HL-60 (cell line): ENCODE results near the gene TOGARAM1.

ENCODE experiments used
- GABPA ChIP-seq: IDR thresholded peaks from 2 replicates; pipeline ENCODE4 v1.6.1; 2012; ENCODE audit warnings: low read depth
- TF ChIP-seq, protein P1 (sequence below): IDR thresholded peaks from 2 replicates; pipeline ENCODE4 v1.6.1; 2012; ENCODE audit warnings: low read depth; ENCODE audit not compliant: insufficient replicate concordance
- TF ChIP-seq, protein P2 (sequence below): IDR thresholded peaks from one replicate; pipeline ENCODE4 v1.5.1; 2011; ENCODE audit warnings: low read length, control low read depth, inconsistent platforms; ENCODE audit not compliant: insufficient read depth

DNA sequence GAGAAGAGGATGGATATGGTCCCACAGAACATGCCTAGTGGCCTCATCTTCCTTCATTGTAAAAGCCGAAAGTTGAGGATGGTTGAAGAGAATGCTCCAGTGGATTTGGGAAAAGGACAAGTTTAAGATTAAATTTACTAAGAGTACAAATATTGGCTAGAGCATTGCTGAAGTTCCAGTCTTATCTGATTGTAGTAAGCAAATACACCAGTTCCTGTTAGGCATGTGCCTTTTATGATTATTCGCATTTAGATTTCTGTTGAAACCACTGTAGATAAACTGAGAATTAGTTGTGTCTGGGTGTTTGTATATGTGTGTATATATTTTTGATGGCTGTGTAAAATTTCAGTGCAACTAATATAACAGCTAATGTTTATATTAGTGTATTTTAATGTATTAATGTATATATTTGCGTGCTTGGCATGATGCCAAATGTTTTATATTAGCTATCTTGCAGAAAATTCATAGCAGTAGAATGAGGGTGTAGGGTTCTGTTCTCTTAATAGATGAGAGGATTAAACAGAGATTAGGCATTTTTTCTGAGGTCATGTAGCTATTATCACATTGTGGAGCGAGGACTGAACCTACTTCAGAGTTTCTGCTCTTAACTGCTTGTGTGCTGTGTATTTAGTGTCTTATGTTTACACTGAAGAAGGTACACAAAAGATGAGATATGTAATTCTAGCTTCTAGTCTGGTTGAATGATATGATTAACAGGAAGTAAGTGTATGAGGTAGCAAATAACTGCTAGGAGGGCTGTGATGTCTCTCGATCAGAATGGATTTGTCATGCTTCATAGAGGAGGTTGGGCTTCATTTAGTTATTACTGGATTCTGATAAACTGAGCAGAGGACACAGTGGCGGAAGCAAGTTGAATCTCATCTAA is 151.1 kb downstream of the TOGARAM1 start:
- TF ChIP-seq, protein P1, sequence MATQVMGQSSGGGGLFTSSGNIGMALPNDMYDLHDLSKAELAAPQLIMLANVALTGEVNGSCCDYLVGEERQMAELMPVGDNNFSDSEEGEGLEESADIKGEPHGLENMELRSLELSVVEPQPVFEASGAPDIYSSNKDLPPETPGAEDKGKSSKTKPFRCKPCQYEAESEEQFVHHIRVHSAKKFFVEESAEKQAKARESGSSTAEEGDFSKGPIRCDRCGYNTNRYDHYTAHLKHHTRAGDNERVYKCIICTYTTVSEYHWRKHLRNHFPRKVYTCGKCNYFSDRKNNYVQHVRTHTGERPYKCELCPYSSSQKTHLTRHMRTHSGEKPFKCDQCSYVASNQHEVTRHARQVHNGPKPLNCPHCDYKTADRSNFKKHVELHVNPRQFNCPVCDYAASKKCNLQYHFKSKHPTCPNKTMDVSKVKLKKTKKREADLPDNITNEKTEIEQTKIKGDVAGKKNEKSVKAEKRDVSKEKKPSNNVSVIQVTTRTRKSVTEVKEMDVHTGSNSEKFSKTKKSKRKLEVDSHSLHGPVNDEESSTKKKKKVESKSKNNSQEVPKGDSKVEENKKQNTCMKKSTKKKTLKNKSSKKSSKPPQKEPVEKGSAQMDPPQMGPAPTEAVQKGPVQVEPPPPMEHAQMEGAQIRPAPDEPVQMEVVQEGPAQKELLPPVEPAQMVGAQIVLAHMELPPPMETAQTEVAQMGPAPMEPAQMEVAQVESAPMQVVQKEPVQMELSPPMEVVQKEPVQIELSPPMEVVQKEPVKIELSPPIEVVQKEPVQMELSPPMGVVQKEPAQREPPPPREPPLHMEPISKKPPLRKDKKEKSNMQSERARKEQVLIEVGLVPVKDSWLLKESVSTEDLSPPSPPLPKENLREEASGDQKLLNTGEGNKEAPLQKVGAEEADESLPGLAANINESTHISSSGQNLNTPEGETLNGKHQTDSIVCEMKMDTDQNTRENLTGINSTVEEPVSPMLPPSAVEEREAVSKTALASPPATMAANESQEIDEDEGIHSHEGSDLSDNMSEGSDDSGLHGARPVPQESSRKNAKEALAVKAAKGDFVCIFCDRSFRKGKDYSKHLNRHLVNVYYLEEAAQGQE, result no peak
- TF ChIP-seq, protein P2, sequence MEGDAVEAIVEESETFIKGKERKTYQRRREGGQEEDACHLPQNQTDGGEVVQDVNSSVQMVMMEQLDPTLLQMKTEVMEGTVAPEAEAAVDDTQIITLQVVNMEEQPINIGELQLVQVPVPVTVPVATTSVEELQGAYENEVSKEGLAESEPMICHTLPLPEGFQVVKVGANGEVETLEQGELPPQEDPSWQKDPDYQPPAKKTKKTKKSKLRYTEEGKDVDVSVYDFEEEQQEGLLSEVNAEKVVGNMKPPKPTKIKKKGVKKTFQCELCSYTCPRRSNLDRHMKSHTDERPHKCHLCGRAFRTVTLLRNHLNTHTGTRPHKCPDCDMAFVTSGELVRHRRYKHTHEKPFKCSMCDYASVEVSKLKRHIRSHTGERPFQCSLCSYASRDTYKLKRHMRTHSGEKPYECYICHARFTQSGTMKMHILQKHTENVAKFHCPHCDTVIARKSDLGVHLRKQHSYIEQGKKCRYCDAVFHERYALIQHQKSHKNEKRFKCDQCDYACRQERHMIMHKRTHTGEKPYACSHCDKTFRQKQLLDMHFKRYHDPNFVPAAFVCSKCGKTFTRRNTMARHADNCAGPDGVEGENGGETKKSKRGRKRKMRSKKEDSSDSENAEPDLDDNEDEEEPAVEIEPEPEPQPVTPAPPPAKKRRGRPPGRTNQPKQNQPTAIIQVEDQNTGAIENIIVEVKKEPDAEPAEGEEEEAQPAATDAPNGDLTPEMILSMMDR, result no peak
- TF ChIP-seq GABPA, result no peak
